Testis (tissue), 2 donors: ENCODE data around the gene SH3RF3.

Experiments
- CTCF ChIP-seq, 3 experiments: fragments of 450-650 bp in 2 of 3; fragments of 200-600 bp in 1 of 3; sonication (generic) in 1 of 3; IDR thresholded peaks; one replicate each; pipeline ENCODE4 v1.5.1; 2016 to 2019; ENCODE audit warnings: antibody characterized with exemption in 3 of 3, mild to moderate bottlenecking in 2 of 3, moderate library complexity in 1 of 3
- POLR2A ChIP-seq: fragments of 450-650 bp; IDR thresholded peaks from one replicate; pipeline ENCODE4 v1.6.1; 2017; ENCODE audit warnings: antibody characterized with exemption, mild to moderate bottlenecking, moderate library complexity

DNA sequence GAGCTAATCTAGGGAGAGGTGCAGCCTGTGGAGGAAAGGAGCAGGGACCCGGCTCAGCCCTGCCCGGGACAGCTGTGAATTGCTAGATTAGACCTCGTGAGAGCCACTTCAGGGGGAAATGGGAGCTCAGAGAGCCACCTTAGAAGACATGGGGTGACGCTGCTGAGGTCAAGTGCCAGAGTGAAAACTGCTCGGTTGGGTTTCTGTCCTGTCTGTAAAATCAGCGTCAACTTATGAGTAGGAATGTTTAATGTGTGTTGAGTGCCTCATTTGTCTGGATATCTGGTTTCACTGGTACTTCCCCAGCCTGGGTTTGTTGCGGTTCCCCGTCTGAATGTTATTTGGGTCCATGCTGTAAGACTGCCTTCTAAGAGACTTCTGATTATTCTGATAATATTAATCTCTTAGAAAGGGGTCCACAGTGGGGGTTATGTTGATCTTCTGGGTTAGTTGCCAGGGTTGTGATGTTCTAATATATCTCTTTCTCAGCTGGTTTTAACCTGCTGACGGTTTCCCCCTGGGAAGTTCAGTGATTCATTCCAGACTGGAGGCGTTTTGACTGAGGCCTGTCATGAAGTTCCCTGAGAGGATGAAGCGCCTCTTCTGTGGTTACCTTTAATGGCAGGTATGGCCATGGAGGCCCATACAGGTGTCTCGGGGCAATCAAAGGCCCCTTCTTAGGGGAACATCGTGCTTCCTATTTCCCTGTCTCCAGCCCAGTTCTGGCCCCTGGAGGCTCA, 175.9 kb downstream of the SH3RF3 start:
- TF ChIP-seq CTCF (IDR thresholded peaks at IDR 0.05) (no peak), POLR2A (no peak)
